Esophagus squamous epithelium (tissue), 4 donors: Measurements from ENCODE around the gene CAMK1D.

Source experiments
- CTCF ChIP-seq, 6 experiments: fragments of 450-650 bp in 4 of 6; fragments of 200-600 bp in 2 of 6; sonication (generic) in 2 of 6; IDR thresholded peaks; one replicate each; pipeline ENCODE4 v1.5.1; 2016 to 2019; ENCODE audit warnings: antibody characterized with exemption in 6 of 6, mild to moderate bottlenecking in 4 of 6, moderate library complexity in 4 of 6
- POLR2A ChIP-seq, 4 donors: fragments of 450-650 bp; IDR thresholded peaks; one replicate each; pipeline ENCODE4 v1.6.1; 2017; ENCODE audit warnings: antibody characterized with exemption in 4 of 4, mild to moderate bottlenecking in 4 of 4, moderate library complexity in 3 of 4

- TF ChIP-seq CTCF (IDR thresholded peaks at IDR 0.05) (no peak), POLR2A (IDR thresholded peaks at IDR 0.05) (no peak)
Observed at GRCh38 chr10:12337453-12338372, 11.6 kb upstream of the CAMK1D start.
